GM12801 (cell line): ENCODE measurements around the gene TAPT1.

Source experiments
- TF ChIP-seq, protein P1 (sequence below): IDR thresholded peaks from one replicate; pipeline ENCODE4 v1.5.1; 2011; ENCODE audit warnings: control low read depth; ENCODE audit not compliant: insufficient read length; ENCODE audit errors: extremely low read depth

The TAPT1 gene

DNA sequence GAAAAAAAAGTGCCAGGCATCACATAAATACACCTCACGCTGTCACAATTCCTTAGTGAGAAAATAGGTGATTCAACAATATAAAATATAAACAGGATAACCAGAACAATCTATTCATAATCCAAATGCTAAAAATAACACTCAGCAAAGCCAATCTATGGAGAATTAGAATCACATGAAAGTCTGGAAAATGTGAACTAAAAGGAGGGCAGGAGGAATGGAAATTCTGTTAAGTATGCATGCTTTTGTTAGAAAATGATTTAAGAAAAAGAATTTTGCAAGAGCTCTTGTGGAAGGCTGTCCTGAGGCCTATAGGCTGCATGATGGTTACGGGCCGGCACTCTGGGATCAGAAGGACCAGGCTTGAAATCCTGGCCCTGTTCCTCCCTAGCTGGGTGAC, 71.8 kb downstream of the TAPT1 start:
- TF ChIP-seq, protein P1, sequence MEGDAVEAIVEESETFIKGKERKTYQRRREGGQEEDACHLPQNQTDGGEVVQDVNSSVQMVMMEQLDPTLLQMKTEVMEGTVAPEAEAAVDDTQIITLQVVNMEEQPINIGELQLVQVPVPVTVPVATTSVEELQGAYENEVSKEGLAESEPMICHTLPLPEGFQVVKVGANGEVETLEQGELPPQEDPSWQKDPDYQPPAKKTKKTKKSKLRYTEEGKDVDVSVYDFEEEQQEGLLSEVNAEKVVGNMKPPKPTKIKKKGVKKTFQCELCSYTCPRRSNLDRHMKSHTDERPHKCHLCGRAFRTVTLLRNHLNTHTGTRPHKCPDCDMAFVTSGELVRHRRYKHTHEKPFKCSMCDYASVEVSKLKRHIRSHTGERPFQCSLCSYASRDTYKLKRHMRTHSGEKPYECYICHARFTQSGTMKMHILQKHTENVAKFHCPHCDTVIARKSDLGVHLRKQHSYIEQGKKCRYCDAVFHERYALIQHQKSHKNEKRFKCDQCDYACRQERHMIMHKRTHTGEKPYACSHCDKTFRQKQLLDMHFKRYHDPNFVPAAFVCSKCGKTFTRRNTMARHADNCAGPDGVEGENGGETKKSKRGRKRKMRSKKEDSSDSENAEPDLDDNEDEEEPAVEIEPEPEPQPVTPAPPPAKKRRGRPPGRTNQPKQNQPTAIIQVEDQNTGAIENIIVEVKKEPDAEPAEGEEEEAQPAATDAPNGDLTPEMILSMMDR = no peak

DNA sequence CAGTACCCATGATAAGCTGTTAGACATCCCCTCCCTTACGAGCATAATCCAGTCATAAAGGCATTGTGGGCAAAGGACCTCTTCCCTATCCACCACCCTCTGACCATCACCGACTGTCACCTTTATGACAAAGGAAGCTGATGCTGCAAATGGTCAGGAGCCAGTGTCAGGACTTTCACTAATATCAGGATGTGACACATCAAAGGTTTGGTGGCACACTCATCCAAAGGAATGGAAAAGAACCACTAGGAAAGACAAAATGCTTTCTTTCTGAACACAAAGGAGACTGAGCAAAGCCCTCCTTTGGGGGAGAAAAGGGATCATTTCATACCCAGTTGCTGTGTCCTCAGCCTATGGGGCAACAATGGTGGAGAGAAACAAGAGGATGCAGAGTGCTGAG, 75.6 kb downstream of the TAPT1 start:
- TF ChIP-seq, protein P1 = no peak

DNA sequence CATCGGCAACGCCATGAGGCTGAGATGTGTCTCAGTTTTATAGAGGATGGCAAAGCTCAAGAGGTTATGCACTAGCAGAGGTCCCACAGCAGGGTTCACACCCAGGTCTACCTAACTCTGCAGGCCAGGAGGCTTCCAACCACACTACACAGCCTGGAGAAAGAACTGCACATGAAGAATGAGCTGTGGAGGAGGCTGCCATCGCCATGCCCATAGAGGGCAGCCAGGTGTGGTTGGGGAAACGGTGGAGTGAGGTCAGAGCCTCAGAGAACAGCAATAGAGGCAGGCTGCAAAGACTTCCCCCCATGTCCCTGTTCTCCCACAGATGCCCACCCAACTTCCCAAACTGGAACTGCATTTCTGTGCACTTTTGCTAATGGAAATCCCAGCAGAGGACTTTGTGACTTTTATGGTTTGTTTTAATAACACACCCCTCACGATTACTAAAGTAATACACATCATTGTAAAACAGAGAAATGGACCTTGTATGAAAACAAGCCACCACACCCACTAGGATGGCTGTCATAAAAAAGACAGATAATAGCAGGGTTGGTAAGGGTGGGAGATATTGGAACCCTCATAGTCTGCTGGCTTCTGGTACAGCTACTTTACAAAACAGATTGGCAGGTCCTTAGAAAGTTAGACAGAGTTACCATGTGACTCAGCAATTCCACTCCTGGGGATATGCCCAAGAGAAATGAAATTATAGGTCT, 83.5 kb downstream of the TAPT1 start:
- TF ChIP-seq, protein P1 = no peak

DNA sequence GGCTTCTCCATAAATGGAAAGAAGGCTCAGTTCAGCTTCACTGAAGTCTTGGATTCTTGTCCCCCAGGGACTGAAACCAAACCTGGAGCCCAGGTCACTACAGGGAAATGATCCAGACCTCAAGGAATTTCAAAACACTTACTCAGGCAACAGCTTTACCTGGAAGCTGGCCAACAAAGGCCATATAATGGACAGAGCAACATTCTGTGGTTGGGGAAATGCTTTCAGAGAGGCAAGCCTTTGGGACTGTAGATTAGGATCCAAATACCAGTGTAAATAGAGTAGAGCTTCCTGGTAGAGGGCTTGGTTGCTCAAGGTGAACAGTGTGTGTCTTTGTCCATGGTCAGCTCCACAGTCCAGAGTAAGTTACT, 85.4 kb downstream of the TAPT1 start:
- TF ChIP-seq, protein P1 = no peak

DNA sequence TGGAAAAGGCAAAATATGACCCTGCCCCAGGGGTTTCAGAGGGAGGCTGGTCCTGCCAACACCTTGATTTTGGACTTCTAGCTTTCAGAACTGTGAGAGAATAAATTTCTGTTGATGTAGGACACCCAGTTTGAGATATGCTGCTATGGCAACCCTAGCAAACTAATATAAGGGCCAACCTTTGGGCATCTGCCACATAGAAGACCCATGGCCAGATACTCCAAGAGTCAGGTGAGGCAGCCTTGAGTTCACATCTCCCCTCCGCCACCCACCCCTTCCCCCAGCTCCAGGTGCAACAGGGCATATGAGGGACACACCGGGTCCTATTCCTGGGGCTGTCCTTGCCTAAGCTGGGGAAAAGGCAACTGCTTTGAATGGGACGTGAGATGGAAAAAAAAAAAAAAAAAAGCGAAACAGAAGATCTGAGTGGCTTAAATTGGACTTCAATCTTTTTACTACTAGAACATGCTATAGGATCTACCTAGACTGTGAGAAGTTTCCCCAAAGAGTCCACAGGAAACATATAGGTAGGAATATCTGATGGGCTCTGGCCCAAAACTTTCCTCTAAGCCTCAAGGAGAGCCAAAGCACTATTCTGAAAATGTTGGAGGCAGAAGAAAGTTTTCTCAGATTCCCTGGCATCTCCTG, 85.9 kb downstream of the TAPT1 start:
- TF ChIP-seq, protein P1 = no peak

DNA sequence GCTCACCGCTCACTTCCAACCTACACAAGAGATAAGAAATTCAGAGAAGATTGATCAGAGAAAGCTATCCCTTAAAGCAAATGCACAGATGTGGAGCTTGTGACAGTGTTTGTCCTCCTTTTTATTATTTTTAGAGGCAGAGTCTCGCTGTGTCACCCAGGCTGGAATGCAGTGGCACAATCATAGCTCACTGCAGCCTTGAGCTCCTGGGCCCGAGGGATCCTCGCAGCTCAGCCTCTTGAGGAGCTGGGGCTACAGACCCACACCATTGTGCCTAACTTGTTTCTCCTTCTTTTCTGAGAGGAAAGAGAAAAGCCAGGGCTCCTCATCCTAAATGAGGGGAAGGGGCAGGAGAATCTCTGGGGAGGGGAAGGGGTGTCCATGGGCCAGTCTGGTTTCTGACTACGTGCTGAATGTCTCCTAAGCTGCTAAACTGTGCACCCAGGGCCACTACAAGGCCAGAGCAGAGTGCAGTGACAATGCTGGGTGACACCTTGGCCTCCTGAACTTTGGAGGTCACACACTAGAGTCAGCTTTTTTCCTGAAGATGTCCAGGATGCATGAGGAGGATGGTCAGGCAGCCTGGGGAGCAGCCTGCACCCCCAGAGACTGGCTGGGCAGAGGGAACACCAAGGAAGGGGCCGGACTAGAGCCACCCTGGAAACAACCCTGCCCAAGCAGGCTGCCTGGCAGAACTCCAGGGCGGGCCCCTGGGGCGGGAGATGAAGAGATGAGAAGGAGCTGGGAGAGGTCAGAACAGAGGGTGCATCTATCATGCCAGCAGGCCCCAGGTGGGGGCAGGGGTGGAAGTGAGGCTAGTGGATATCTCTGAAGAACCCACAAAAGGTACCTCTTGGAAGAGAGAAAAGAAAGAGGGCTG, 87.0 kb downstream of the TAPT1 start:
- TF ChIP-seq, protein P1 = no peak

DNA sequence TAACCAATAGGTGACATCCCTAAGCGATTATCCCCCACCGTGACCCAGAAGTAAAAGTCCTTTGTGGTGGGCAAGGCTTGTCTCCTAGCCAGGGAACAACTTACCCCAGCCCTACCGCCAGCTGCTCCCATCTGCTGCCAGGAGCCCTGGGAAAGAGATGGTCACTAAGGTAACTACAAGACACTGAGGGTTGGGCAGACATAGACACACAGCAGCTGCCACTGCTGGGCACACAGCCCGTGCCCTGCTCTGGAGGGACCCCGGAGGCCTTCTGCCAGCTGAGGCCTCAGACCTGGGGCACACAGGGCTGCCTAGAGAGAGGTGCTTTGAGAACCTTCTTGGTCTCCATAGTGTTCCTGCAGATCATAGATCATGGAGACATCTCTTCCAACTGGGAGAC, 89.4 kb downstream of the TAPT1 start:
- TF ChIP-seq, protein P1 = no peak
